Activated T-cell treated with anti-CD3 and anti-CD28 coated beads for 1 hour (primary cell): ENCODE data around the gene MPL.

ENCODE experiments used
- DNase-seq: peaks from one replicate; pipeline ENCODE4 v3.0.0-alpha.2; 2020; ENCODE audit warnings: low read depth

Gene MPL

DNA sequence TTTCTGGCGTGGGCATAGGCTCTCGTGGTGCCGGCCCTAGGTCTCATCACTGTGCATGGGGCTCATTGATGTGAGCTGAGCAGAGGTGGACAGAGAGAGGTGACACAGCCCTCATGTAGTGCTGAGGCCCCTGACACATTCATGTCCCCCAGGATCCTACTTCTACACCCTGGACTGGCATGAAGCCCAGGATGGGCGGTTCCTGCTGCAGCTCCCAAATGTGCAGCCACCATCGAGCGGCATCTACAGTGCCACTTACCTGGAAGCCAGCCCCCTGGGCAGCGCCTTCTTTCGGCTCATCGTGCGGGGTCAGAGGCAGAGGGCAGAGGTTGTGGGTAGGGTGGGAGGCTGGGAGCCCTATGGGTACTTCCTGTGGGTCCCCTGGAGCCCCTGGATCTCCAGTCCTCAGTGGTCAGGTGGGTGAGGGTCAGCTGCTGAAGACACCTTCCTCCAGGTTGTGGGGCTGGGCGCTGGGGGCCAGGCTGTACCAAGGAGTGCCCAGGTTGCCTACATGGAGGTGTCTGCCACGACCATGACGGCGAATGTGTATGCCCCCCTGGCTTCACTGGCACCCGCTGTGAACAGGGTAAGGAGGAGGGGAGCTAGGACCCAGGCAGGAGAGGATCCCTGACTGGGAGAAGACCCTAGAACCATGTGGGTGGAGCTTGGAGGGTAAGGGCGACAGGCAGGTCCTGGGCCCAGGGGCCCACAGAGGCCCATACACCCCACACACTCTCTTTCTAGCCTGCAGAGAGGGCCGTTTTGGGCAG, 30.7 kb upstream of the MPL start:
- DNase-seq: no peak

DNA sequence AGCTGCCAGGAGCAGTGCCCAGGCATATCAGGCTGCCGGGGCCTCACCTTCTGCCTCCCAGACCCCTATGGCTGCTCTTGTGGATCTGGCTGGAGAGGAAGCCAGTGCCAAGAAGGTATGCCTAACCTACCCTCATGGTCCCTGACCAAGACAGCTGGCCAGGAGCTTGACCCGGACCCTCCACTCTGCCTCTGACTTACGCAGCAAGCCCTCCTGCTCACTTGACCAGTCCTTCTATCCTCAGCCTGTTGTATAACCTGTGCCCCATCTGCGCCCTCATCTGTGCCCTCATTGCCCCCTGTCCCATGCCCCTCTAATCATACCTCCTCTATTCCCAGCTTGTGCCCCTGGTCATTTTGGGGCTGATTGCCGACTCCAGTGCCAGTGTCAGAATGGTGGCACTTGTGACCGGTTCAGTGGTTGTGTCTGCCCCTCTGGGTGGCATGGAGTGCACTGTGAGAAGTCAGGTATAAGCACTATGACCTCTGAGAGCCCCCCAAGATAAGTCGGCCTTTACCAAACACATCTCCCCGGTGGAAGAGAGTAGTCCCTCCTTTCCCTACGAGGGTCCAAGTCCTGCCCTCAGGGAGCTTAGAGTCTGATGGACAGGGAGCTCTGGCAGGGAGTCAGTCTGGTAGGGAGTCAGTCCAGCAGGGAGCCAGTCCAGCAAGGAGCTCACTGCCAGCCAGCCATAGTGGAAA, 30.0 kb upstream of the MPL start:
- DNase-seq: no peak

DNA sequence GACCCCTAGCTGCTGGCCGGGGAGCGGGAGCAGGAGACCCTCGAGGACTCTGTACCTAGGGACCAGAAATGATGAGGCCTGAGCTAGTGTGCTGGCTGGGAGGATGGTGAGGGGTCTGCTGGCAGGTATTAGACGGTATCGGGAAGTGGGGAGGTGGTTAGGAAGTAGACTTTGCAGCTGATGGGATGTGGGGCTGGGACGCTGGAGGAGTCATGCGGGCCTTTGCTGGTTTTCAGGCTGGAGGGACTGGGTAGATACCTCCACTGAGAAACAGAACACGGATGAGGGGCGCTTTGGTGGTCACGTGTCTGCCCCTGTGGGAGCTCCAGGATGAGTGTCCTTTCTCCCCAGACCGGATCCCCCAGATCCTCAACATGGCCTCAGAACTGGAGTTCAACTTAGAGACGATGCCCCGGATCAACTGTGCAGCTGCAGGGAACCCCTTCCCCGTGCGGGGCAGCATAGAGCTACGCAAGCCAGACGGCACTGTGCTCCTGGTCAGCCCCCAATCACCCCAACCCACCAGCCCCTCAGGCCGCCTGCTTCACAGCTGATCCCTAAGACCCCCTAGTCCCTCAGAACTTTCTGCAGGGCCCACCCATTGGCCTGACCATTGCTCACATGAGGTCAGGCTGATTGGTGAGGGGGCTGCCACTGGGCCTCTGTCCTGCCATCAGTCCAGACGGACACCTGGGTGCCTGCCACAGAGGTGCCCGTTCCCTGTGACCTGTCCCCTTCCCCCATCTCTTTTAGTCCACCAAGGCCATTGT, 28.8 kb upstream of the MPL start:
- no peak for DNase-seq

DNA sequence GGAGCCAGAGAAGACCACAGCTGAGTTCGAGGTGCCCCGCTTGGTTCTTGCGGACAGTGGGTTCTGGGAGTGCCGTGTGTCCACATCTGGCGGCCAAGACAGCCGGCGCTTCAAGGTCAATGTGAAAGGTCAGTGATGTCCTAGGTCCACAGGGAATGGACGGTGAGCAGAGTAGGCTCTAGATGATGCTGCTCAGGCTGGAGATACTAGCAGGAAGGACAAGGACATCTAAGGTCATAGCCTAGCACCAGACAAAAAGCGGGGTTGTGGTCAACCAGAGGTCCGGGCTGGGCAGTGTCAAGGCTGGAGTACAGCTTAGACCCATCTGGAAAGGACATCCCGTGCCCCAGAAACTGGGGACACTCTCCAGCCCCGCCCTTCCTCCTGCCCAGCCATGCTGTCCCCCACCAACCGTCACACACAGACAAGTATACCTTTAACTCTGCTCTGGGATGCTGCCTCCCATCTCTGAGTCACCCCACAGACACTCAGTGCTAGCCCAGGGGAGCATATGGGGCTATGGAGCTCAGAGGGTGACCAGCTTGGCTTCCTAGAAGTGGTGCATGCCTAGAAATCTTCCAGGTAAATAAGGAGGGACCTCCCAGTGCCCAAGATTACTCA, 28.1 kb upstream of the MPL start:
- no peak for DNase-seq

DNA sequence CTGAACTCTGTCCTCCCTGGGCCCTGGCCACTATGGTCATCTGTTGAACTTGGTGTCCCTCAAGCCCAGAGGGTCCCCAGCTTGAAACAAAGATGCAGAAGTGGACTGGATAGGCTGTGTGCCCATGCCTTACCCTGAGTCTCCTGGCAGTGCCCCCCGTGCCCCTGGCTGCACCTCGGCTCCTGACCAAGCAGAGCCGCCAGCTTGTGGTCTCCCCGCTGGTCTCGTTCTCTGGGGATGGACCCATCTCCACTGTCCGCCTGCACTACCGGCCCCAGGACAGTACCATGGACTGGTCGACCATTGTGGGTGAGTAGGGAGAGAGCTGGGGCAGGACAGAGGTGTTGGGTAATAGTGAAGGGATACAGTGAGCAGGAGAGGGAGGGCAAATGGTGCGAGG, 26.1 kb upstream of the MPL start:
- DNase-seq: no peak

DNA sequence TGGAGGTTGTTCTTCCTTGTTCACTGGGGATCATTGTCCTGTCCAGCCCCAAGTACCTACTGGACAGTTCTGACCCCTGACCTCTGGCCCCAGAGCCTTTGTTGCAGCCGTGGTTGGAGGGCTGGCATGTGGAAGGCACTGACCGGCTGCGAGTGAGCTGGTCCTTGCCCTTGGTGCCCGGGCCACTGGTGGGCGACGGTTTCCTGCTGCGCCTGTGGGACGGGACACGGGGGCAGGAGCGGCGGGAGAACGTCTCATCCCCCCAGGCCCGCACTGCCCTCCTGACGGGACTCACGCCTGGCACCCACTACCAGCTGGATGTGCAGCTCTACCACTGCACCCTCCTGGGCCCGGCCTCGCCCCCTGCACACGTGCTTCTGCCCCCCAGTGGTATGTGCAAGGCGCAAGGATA, 25.4 kb upstream of the MPL start:
- DNase-seq: no peak

DNA sequence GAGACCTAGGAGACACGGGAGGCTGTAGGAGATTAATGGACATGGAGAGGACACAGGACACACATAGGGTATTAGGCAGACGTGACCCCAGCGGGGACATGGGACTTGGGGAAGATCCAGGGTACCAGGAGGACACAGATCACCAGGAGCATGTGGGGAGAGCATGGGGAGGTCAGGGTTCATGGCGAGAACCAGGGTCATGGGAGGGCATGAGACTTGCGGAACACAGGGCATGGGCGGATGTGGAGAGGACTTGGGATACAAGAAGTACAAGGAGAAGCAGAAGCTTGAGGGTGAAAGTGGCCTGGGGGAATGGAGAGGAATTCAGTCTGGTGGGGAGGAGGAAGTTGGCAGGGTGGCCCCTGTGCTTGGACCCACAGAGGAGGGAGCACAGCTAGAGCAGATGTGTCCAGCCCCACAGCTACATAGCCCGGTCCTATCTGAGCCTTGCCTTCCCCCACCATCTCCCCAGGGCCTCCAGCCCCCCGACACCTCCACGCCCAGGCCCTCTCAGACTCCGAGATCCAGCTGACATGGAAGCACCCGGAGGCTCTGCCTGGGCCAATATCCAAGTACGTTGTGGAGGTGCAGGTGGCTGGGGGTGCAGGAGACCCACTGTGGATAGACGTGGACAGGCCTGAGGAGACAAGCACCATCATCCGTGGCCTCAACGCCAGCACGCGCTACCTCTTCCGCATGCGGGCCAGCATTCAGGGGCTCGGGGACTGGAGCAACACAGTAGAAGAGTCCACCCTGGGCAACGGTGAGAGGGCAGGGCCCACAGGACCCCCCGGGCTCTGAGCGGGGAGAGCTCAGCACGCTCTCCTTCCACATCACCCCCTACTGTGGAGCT, 24.7 kb upstream of the MPL start:
- no peak for DNase-seq

DNA sequence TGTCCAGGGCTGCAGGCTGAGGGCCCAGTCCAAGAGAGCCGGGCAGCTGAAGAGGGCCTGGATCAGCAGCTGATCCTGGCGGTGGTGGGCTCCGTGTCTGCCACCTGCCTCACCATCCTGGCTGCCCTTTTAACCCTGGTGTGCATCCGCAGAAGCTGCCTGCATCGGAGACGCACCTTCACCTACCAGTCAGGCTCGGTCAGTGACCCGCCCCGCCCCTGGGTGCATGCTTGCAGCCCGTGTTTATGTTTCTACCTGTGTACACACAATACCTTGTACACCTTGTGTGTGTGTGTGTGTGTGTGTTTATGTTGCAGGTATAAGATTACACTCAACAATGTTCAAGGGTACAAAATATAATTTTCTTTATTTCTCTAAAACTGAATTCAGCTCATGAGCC, 23.8 kb upstream of the MPL start:
- no peak for DNase-seq

DNA sequence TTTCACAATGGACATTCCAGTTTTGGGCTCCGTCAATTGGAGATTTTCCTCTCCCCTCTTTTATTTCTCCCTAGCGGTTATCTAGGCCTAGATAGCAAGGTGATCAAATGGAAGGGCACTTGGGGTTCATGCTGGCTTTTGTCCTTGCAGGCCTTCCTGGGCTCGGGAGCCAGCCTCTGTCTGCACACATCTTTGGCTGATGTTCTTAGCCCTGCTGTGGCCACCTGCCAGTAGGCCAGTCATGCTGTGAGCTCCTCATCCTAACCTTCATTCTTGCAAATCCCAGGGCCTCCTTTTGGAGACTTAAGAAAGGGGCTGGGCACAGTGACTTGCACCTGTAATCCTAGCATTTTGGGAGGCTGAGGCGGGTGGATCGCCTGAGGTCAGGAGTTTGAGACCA, 23.4 kb upstream of the MPL start:
- DNase-seq: no peak

DNA sequence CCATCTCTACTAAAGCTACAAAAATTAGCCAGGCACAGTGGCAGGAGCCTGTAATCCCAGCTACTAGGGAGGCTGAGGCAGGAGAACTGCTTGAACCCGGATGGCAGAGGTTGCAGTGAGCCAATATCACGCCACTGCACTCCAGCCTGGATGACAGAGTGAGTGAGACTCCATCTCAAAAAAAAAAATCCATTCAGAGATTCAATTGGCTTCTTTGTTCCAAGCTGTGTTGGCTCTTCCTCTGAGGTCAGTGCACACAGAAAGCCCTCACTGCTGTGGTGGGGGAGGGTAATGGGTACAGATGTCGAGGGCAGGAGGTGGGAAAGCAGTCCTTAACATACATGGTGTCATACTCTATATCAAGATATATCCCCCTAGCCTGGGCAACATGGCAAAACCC, 22.1 kb upstream of the MPL start:
- no peak for DNase-seq

DNA sequence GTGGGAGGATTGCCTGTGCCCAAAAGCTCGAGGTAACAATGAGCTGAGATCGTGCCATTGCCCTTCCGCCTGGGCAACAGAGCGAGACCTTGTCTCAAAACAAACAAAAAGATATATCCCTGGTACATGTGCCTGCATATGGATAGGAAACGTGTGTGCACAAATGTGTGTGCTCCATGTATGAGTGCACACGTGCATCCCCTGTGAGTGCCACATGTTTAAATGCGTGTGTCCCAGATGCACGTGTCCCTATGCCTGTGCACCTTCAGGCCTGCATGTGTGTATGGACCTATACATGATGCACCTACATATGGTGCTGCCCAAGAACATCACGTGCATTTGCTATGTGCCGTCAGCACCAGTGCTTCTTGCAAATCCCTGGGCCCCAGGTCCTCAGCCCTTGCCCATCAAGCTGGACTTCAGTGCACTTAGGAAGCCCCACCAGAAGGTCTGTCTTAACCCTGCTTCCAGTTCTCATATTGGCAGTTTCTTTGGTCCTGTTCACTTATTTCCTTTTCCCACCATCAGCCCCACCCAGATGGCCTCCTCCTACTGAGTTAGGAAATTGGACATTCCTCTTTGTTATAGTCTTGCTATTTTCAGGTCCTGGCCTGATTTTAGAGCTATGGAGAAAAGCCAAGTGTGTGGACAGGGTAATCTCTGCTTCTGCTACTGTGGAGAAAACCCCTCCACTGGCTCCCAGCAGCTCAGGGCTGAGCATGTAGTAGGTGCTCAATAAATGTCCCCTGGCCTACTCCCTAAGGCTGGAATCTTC, 21.5 kb upstream of the MPL start:
- DNase-seq: no peak

DNA sequence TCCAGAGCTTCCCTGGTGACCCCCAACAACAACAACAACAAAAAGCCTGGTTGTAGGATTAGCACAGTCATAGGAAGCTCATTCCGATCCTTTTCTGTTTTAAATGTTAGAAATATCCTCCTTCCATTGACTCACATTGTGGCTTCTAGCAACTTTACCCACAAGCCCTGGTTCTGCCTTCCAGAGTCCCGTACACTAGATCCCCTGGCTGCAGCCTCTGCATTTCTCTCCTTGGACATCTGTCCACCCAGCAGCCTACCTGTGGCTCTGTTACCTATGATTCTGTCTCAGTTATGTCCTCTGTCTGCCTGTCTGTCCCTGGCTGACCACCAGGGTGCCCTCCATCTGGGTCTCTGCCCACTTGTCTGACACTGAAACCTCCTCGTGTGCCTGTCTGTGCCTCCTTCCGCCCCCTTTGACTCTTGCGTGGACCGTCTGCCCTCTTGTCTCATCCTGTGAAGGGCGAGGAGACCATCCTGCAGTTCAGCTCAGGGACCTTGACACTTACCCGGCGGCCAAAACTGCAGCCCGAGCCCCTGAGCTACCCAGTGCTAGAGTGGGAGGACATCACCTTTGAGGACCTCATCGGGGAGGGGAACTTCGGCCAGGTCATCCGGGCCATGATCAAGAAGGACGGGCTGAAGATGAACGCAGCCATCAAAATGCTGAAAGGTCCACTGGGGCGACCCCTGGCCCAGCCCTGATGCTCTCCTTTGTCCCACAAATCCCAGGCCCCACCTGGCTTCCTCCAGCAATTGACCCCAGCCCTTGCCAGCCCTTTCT, 20.7 kb upstream of the MPL start:
- DNase-seq: no peak

DNA sequence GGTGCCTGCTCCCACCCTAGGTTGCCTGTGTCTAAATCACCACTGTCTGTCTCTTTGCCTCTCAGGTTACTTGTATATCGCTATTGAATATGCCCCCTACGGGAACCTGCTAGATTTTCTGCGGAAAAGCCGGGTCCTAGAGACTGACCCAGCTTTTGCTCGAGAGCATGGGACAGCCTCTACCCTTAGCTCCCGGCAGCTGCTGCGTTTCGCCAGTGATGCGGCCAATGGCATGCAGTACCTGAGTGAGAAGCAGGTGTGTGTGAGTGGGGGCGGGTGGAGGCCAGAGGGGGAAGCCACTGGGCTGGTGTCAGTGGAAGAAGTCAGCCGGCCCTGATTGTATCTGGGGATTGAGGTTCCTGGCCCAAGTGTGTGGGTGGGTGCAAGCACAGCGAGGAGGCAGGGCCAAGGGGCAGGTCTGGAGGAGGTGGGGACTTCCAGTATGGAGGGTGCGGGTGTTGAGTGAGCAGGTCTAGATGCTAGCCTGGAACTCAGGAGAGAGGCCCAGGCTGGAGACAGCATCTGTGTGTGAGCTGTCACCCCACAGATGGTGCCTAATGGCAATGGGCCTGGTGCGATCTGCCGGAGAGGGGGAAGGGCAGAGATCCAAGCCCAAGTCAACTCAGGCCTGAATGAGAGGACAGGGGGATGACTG, 19.7 kb upstream of the MPL start:
- DNase-seq: no peak

DNA sequence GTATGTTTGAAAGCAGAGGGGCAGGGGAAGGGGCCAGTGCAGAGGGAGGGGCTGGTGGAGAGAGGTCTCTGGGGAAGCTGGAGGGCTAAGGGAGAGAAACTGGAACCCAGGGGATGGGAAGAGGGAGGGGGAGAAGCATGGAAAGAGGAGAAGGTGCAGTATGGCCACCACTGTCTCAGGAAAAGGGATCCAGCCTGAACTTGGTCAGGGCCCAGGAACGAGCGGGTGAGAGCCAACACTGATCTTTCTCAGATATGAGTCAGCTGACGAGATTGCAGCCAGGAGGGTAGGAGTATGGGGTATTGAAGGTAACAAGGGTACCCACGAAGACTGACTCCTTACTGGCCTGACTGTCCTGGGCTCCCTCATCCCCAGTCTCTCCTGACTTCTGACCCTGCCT, 18.8 kb upstream of the MPL start:
- no peak for DNase-seq

DNA sequence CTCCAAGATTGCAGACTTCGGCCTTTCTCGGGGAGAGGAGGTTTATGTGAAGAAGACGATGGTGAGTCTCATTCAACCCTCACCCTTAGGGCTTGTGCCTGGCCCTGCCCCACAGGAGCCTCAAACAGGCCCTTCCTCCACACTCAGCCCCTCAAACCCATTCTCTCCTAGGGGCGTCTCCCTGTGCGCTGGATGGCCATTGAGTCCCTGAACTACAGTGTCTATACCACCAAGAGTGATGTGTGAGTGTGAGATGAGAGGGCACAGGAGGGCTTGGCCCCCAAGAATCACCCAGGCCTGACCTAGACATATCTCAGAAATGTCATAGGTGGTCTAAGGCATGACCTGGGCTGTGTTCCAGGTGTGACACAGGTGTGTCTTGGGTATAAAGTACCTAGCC, 18.3 kb upstream of the MPL start:
- no peak for DNase-seq

DNA sequence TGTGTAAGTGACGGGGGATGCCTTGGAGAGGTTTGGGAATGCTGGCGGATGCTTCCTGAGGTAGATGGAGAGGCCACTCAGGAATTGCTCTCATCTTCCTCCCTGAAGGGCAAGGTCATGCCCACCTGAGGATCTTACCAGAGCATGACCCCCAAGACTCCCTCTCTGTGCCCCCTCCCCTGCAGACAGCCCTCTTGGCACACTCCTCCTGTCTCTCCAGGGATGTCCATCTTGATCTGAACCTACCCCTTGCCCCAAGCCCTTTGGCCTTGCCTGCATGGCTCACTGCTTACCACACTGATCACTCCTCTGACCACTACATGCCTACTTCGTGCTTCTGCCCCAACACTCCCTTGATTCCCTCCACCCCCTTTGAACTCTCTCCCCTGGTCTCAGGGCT, 17.9 kb upstream of the MPL start:
- DNase-seq: no peak

DNA sequence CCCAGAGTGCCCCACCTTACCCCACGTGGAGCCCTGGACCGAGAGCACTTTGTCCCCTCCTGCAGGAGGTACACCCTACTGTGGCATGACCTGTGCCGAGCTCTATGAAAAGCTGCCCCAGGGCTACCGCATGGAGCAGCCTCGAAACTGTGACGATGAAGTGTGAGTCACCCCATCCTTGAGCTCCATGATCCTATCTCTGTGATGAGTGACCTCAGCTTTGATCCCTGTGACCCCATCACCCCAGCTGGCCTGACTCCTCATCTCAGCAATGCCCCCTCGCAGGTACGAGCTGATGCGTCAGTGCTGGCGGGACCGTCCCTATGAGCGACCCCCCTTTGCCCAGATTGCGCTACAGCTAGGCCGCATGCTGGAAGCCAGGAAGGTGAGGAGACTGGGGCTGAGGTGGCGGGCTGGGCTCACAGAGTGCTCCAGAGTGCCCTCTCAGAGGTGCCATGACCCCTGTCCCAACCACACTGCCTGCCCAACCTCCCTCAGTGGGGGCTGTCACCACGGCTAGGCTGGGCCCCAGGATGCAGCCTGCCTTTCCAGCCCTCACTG, 16.2 kb upstream of the MPL start:
- no peak for DNase-seq

DNA sequence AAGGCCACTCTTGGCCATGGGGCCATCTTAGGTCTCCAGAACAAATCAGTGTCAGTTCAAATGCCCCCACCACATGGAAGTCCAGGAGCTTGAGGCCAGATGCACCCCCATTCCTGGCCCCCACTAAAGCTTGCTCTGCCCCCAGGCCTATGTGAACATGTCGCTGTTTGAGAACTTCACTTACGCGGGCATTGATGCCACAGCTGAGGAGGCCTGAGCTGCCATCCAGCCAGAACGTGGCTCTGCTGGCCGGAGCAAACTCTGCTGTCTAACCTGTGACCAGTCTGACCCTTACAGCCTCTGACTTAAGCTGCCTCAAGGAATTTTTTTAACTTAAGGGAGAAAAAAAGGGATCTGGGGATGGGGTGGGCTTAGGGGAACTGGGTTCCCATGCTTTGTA, 15.1 kb upstream of the MPL start:
- DNase-seq: no peak

DNA sequence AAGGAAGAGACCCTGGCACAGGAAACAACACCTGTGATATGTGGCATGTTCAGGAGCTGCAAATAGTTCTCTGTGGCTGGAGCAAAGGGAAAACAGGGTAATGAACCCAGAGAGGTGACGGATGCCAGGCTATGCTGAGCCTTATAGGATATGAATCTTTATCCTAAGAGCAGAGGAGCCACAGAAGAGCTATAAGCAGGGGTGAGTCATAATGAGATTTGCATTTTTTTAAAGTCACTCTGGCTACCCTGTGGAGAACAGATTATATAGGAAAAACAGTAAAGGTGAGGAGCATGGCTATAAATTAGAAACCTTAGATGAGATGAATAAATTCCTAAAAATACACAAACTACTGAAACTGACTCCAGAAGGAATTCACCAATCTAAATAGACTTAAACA, 12.8 kb upstream of the MPL start:
- DNase-seq: no peak
